ENCODE data around the gene ECI1.

GRCh38 chr16:2296661-2297505 is 45.5 kb upstream of the ECI1 start:
- TF ChIP-seq TAF1 (IDR thresholded peaks at IDR 0.05; ENCODE audit: borderline replicate concordance, insufficient read depth, low read length) (no peak), POLR2AphosphoS5 (IDR thresholded peaks at IDR 0.05; ENCODE audit: low read depth, low read length) (no peak)
